Measurements from ENCODE around the gene UBA52.

UBA52 gene

DNA sequence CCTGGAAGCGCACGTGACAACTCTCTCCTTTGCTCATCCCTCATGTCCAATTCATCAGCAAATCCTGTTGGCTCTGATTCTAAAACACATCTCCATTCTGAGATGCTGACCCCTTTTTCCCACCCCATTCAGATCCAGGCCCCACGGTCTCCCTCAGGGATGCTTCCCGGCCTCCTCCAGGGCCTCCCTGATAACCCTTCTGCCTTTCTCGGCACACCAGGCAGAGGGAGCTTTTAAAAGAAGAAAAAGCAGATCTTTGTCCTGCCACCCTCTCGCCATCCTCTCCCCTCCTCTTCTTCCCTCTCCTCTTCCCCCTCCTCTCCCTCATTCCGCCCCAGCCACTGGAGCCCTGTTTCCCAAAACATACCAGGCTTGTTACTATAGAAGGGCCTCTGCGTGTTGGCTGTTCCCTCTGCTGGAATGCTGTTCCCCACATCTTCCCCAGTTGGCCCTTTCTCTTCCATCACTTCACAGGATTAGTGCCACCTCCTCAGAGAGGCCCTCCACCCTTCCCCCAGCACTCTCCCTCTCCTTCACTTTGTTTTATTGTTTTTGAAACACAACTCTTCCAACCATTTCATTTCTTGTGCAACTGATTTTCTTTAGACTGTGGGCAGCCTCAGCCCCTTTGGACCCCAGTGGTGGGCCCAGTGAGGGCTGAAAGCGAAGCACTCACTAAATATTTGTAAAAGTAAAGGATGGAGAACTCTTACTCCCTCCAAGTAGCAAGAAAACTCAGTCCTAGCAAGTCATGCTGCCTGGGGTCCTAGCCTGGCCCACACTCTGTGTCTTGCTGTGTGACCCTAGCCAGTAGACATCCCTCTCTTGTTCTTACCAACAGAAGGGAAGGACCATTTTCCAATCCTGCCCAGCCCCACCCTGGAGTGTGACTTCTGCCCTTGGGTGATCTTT, 37.4 kb downstream of the UBA52 start:
- DNase-seq (ENCODE audit: low read depth) = no peak

DNA sequence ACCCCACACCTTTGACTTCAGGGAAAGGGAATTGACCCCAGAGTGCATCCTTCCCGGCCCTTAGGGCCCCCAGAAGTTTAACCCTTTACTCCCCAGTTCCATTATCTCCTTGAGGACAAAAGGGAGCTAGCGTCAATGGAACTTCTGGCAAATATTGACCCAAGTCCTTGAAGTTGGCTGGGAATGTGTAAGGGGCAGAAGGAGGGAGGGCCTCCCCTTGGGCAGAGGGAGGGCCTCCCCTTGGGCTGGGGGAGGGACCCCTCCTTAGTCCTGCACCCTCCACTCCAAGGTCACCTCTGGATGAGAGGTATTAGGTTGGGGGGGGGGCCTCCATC, 38.0 kb downstream of the UBA52 start:
- DNase-seq (ENCODE audit: low read depth) = no peak

DNA sequence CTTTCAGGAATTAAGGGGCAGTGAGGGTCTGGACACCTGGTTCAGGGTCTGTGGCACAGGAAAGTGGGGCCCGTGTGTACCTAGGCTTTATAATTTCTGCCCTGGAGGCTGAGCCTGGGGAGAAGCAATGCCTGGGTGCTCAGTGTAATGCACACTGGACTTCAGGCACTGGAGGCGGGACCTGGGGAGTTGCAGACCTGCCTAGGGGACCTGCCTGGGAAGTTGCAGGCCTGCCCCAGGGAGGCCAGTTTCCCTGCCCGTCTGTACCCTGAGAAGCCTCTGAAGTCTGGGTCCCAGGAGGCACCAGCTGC, 38.5 kb downstream of the UBA52 start:
- DNase-seq (ENCODE audit: low read depth) = no peak

DNA sequence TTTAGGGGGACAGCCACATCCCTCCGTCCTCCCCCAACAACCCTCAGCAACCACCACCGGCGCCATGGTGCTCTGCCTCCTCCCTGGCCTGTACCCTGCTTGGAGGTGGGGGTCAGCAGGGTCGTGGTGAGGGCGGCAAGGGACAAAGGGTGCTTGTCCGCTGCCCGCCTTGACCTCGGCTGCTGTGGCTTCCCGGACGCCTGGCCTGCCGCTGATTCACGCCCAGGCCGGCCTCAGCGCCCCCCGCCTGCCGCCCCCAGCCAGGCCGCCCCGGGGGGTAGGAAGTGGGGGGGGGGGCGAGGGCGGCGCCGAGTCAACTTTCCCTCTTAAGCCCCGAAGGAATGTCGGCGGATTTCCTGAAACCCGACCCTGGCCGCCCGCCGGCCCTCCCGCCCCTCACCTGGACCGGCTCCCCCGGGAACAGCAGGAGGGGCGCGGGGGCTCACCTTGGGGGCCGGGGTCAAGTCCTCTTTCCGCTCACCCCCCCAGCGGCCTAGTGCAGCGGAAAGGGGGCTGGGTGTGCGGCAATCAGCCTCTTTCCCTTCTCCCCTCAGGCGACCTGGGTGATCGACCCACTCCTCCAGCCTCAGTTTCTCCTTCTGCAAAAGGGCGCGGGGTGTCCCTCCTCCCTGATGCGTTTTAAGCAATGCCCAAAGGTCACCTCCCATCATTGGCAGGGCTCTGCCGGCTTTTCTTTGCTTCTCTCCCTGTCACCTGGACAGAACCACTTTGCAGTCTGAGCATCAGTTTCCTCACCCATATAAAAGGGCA, 39.1 kb downstream of the UBA52 start:
- DNase-seq (ENCODE audit: low read depth) = no peak

DNA sequence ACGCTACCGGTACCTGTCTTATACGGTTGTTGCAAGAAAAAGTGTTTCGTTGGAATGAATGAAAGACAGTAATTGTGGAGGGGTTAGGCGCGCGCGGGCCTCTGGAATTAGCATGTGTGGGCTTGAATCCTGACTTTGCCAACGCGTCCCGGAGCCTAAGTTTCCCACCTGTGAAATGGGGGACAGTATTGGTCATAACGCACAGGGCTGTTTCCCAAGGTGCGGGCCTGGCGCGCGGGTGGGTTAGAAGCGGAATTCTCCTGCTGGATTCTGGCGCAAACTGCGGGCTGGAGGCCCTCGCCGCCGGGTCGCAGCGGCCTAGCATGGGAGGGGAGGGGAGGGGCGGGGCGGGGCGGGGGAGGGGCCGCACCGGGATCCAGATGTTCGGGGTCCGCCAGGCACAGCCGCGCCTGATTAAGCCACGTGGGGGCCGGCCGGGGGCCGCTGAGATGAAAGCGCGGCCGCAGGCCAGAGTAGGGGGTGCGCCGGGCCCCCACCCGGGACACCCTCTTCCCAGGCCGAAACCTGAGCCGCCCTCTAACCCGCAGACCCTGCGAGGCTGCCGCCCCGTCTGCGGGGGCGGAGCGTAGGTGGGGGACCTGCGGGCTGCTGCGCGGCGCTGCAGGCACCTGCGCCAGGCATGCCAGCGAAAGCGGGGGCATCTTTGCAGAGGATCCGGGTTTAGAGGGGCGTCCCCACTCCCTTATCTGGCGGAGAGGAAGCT, 39.8 kb downstream of the UBA52 start:
- no peak for DNase-seq (ENCODE audit: low read depth)

DNA sequence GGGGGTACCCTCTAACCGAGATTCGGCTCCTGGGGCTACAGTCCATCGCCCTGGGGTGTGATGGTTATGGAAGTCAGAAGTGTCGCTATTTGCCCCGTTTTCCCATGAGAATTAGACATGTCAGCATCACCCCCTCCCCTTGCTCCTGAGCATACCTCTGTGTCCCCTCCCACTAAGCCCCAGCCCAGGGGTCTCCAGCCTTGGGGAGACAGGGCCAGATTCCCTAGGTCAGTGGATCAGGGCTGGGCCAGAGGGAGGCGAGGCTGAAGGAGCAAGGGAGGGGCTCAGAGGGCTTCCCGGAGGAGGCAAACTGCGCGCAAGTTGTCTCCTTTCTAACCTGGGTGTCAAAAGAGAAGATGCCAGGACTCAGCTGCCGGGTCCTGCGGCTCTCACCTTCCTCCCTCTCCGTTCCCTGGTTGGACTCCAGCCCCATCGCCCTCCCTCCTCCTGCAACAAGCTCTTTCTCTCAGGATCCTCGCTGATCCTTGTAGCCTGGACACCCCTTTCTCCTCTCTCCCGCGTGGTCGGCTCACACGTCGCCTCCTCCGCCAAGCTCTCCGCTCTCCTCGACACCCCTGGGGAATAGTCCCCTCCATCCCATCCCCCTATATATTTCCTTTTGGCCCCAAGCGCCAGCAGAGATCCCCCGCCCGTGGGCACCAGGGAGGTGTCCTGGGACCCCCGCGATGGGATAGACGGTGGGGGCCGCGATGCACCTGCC, 40.6 kb downstream of the UBA52 start:
- peak; percentile 23 for DNase-seq (ENCODE audit: low read depth)

DNA sequence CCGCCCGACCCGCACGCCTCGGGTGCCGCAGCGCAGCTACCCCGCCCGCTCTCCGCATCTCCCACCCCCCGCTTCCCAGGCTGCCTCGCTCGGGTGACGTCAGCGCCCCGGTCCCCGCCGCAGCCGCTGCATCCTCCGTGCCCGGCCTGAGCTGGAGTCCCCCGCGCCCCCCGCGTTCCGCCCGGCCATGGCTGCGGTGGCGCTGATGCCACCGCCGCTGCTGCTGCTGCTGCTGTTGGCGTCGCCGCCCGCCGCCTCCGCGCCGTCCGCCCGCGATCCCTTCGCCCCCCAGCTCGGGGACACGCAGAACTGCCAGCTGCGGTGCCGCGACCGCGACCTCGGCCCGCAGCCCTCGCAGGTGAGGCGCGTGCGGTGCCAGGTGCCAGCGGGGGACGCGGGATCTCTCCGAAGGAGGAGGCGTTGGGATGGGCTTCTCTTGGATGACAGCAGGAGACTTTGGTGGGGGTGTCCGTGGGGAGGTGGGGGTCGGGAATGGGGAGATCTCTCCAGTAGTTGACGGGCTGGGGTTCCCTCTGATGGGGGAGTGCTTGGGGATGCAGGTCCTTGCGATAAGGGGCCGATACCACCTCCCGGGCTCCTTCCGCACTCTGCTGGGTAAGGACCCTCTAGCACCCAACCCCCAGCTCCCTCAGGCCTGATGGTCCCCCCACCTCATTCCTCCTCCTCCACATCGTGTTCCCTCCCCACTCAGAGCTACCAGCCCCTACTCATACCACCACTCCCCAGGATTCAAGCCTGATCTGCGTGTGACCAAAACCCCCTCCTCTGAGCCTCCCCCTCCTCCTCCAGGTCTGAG, 41.3 kb downstream of the UBA52 start, which contains the start of gene TMEM59L:
TMEM59L (plus strand) TSS at position 99 of the 817 bp plus-strand sequence; CDS start at position 188, 89 bp downstream.
- DNase-seq (ENCODE audit: low read depth) = no peak

DNA sequence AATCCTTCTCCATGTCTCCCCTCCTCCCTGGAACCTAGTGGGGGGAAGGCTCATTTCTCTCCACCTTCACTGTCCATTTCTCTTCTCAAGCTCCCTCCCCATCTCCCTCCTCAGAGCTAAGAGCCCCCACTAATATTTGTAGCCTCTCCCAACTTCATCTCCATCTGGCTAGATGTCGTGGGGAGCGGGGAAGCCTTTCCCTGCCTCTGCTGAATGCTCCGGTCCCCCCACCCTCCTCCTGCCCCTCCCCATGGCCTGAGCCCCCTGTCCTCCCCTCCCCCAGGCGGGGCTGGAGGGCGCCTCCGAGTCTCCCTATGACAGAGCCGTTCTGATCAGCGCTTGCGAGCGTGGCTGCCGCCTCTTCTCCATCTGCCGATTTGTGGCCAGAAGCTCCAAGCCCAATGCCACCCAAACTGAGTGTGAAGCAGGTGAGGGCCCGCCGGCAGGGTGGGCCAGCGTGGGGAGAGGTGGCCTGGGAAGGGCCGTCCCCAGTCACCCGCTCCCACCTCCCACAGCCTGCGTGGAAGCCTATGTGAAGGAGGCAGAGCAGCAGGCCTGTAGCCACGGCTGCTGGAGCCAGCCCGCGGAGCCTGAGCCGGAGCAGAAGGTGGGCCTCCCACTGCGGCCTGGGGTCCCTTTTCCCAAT, 42.1 kb downstream of the UBA52 start:
- no peak for DNase-seq (ENCODE audit: low read depth)

DNA sequence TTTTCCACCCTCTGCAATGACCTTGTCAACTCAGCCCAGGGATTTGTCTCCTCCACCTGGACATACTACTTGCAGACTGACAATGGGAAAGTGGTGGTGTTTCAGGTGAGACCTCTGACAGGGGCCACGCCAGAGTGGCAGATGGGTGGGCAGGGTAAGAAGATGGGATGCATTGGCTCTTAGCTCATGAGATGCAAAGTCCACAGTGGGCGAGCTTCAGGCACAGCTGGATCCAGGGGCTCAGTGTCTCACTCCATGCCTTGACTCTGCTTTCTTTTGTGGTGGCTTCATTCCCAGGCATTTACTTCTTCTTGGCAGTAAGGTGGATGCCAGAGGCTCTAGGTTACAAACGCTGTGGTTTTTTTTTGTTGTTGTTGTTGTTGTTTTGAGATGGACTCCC, 44.4 kb downstream of the UBA52 start:
- no peak for DNase-seq (ENCODE audit: low read depth)

DNA sequence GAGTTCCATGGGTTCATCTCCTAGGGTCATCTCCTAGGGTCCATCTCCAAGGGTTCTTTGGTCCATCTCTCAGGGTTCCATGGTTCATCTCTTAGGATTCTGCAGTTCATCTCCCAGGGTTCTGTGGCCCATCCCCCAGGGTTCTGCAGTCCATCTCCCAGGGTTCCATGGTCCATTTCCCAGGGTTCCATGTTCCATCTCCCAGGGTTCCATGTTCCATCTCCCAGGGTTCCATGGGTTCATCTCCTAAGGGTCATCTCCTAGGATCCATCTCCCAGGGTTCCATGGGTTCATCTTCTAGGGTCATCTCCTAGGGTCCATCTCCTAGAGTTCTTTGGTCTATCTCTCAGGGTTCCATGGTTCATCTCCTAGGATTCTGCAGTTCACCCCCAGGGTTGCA, 45.9 kb downstream of the UBA52 start:
- no peak for DNase-seq (ENCODE audit: low read depth)

DNA sequence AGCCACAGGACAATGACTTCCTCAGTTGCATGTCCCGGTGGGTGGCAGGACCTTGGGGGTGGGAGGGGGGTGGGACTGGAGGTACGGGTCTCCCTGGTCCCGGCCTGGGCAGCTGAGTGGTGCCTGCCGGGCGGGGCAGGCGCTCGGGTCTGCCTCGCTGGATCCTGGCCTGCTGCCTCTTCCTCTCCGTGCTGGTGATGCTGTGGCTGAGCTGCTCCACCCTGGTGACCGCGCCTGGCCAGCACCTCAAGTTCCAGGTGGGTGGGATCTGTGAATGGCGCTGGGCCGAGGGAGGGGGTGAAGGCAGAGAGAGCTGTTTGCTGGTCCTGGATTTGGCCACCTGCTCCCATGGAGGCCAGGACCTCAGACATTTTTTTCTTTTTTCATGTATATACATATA, 46.6 kb downstream of the UBA52 start:
- DNase-seq (ENCODE audit: low read depth) = no peak

DNA sequence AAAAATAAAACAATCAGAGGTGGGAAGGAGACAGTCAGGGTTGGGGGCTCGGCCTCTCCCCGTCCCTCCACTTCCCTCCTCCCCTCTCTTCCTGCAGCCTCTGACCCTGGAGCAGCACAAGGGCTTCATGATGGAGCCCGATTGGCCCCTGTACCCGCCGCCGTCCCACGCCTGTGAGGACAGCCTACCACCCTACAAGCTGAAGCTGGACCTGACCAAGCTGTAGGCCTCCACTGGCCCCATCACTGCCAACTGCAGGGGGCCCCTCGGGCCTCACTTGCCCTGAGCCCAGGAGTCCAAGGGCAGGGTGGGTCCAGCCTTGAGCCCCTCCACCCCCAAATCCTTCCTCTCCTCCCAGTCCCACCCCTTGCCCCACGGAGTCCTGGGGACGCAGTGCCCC, 48.7 kb downstream of the UBA52 start:
- DNase-seq (ENCODE audit: low read depth) = no peak

DNA sequence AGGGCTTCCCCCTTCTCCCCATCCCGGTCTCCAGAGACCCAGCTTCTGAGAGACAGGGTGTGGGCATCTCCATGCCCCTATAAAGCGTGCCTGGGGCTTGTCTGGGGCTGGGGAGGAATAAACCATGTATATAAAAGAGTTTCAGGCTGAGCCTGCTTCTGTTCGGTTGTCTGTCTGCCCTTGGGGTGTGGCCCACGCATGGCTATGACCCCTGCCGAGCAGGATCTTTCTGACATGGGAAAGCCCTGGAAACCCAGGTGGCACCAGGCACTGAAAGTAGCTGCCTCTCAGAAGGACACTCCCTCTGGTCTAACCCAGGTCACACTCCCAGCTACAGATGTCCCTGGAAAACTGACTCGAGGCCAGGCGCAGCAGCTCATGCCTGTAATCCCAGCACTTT, 49.2 kb downstream of the UBA52 start:
- no peak for DNase-seq (ENCODE audit: low read depth)

DNA sequence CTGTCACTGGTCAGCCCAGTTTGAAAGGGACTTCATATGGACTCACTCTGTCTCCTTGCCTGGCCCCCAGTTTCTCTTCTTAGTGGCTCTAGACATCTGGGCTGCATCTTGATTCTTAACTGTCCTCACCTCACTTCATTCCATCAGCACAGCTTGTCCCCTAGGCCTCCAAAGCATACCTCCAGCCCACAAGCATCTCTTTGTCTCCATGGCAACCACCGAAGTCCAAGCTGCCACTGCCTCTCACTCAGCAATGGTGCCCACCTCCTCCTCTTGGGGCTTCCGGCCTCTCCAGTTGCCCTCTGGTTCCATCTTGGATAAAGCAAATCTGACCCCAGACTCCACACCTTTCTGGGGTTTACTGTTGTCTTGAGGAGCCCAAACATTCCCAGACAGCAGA, 55.2 kb downstream of the UBA52 start:
- DNase-seq (ENCODE audit: low read depth) = no peak

All from ELR (cell line).